Right atrium auricular region (tissue), 2 donors: ENCODE data around the gene SERPINB6. TPM values are rescaled to one million over a fixed set of nuclear protein-coding genes. Genes with fewer than 3 reads are reported as not detected.
"Not testable (repeated sequence)": the region's sequence is repeated elsewhere in the genome, so short reads cannot be mapped to it uniquely, and the experiment has no call there.

Experiments
- DNase-seq: peaks from one replicate; pipeline ENCODE4 v3.0.0-alpha.2; 2019; ENCODE audit warnings: low spot score
- H3K27ac ChIP-seq, 2 donors: fragments of 200-600 bp; sonication (generic); 1 replicate in 1 of 2; 2 replicates in 1 of 2; pipeline ENCODE4 v1.5.1; 2016 to 2019
- H3K27me3 ChIP-seq, 2 donors: fragments of 200-600 bp; sonication (generic); one replicate each; pipeline versions ENCODE4 v1.5.1 to v1.6.0; 2017 to 2019
- H3K36me3 ChIP-seq: fragments of 200-600 bp; sonication (generic); one replicate; pipeline ENCODE4 v1.5.1; 2016
- H3K4me1 ChIP-seq, 2 donors: fragments of 200-600 bp; sonication (generic); one replicate each; pipeline versions ENCODE4 v1.5.1 to v1.6.0; 2017 to 2019
- H3K4me3 ChIP-seq, 2 donors: fragments of 200-600 bp; sonication (generic); 1 replicate in 1 of 2; 2 replicates in 1 of 2; pipeline ENCODE4 v1.5.1; 2017 to 2019; ENCODE audit warnings: mild to moderate bottlenecking in 1 of 2, moderate library complexity in 1 of 2
- H3K9me3 ChIP-seq, 2 donors: fragments of 200-600 bp; sonication (generic); one replicate each; pipeline ENCODE4 v1.5.1; 2019
- CTCF ChIP-seq, 2 donors: fragments of 200-600 bp; sonication (generic); IDR thresholded peaks; one replicate each; pipeline ENCODE4 v1.5.1; 2019; ENCODE audit warnings: antibody characterized with exemption in 2 of 2
- total RNA-seq, 2 donors: library from RNA; depleted of rRNA; stranded (reverse); fragments of >200 nt; gene quantifications; one replicate each; pipeline ENCODE4 v1.1.0, GENCODE V29; 2016

The SERPINB6 gene
- total RNA-seq, 2 donors from 2014 or later: 181 to 184 TPM

GRCh38 chr6:3005077-3005476 lies 33.7 kb upstream of the SERPINB6 start:
- H3K4me3 ChIP-seq: no peak overlapping the region
- no peak for TF ChIP-seq CTCF (IDR thresholded peaks at IDR 0.05)
- H3K27ac ChIP-seq: no peak overlapping the region
- H3K9me3 ChIP-seq: no peaks in the 10 kb centered on the region
- H3K36me3 ChIP-seq: peaks cover 46% of the 10 kb centered on the region
- H3K4me1 ChIP-seq: peaks cover 0 to 21% of the 10 kb centered on the region in 2 donors
- DNase-seq: peak; percentile 30
- H3K27me3 ChIP-seq: no peaks in the 10 kb centered on the region

GRCh38 chr6:3003226-3003625 lies 31.9 kb upstream of the SERPINB6 start:
- peaks cover 33% of the 10 kb centered on the region for H3K36me3 ChIP-seq
- DNase-seq: peak; percentile 28
- not testable (repeated sequence) for H3K27ac ChIP-seq

GRCh38 chr6:3001773-3002293 lies 30.5 kb upstream of the SERPINB6 start:
- peak in 1 of 2 donors; percentile 65 for TF ChIP-seq CTCF (IDR thresholded peaks at IDR 0.05)
- DNase-seq: no peak
- Histone ChIP-seq H3K36me3 (peaks cover 25% of the 10 kb centered on the region), H3K27me3 (no peaks in the 10 kb centered on the region), H3K27ac (peak overlapping the region; percentile 3 to 55), H3K4me1 (peaks cover 0 to 32% of the 10 kb centered on the region in 2 donors), H3K4me3 (no peak overlapping the region), H3K9me3 (no peaks in the 10 kb centered on the region)

More at GRCh38 chr6:3003226-3003625, 31.9 kb upstream of the SERPINB6 start:
- peaks cover 0 to 32% of the 10 kb centered on the region in 2 donors for H3K4me1 ChIP-seq
- H3K27me3 ChIP-seq, H3K9me3 ChIP-seq, H3K4me3 ChIP-seq: not testable (repeated sequence)

GRCh38 chr6:3001146-3001772 lies 29.9 kb upstream of the SERPINB6 start:
- H3K36me3 ChIP-seq: peaks cover 19% of the 10 kb centered on the region
- no peaks in the 10 kb centered on the region for H3K9me3 ChIP-seq
- no peaks in the 10 kb centered on the region for H3K27me3 ChIP-seq
- no peak for DNase-seq
- no peak overlapping the region for H3K4me3 ChIP-seq
- no peak for TF ChIP-seq CTCF (IDR thresholded peaks at IDR 0.05)
- H3K4me1 ChIP-seq: peaks cover 0 to 32% of the 10 kb centered on the region in 2 donors
- H3K27ac ChIP-seq: peak overlapping the region; percentile 3 to 55

GRCh38 chr6:2999618-3000557 lies 28.5 kb upstream of the SERPINB6 start, which contains the start of gene NQO2:
NQO2 (plus strand) TSS chr6:2999894; CDS start chr6:3006553, 6,659 bp downstream.
- H3K36me3 ChIP-seq: peaks cover 8% of the 10 kb centered on the region
- H3K9me3 ChIP-seq: no peaks in the 10 kb centered on the region
- peak within 1 kb of the TSS; percentile 70 to 88 for H3K4me3 ChIP-seq
- H3K27me3 ChIP-seq: no peaks in the 10 kb centered on the region
- peak within 1 kb of the TSS; percentile 89 to 93 for H3K27ac ChIP-seq
- peak; percentile 91 for DNase-seq
- peaks cover 0 to 32% of the 10 kb centered on the region in 2 donors for H3K4me1 ChIP-seq
- no peak for TF ChIP-seq CTCF (IDR thresholded peaks at IDR 0.05)
